K562 (cell line): ENCODE results near the gene COPE. TPM values are rescaled to one million over a fixed set of nuclear protein-coding genes. Genes with fewer than 3 reads are reported as not detected.

Experiments
- ATAC-seq: fragments of 200-7000 bp; cut with Tn5 transposase; 3 replicates; pipeline ENCODE4 v1.9.1; 2020; ENCODE audit warnings: moderate library complexity
- BruUV-seq: library from RNA; stranded (reverse); fragments of 400-500 nt; replicated peaks from 2 replicates; lab custom pipeline; 2021; lab: Mats Ljungman, UMichigan
- CTCF ChIA-PET: fragments of 300-600 bp; formaldehyde crosslinking; extraction: SDS; loops from one replicate; lab custom pipeline; 2021; ENCODE audit warnings: low intra/inter-chr PET ratio; lab: Yijun Ruan, JAX
- POLR2A ChIA-PET: fragments of 300-600, 350-650 bp; sonication (Branson Sonifier 250); formaldehyde crosslinking; extraction: SDS; loops from one replicate; lab custom pipeline; 2021; ENCODE audit warnings: antibody characterized with exemption, inconsistent platforms; lab: Yijun Ruan, JAX
- DNase-seq, 4 experiments: peaks; one replicate each; pipeline versions ENCODE4 v3.0.0 to v3.0.0-alpha.2; 2011 to 2018; ENCODE audit warnings: low spot score in 3 of 4, mixed read lengths in 3 of 4; ENCODE audit errors: extremely low read depth in 1 of 4
- FAIRE-seq: peaks from 2 replicates; lab custom pipeline; 2011; peaks lifted over from hg19 to GRCh38; lab: Jason Lieb, UNC
- H2AFZ ChIP-seq: 2 replicates; pipeline ENCODE4 v1.6.0; 2011; ENCODE audit warnings: low read depth, low read length, control low read depth, inconsistent platforms
- H3K27ac ChIP-seq: fragments of 200-600 bp; 3 replicates; pipeline ENCODE4 v1.8.0; 2011; ENCODE audit warnings: low read depth, mild to moderate bottlenecking, control low read depth, inconsistent platforms, low read length, moderate library complexity, mixed read lengths; ENCODE audit errors: extremely low read depth
- H3K27me3 ChIP-seq, 2 experiments: fragments of 300-600 bp in 1 of 2; 2 replicates in 1 of 2; 3 replicates in 1 of 2; pipeline versions ENCODE4 v1.6.0 to v1.8.0; 2011; ENCODE audit warnings: inconsistent platforms in 2 of 2, low read length in 2 of 2, mild to moderate bottlenecking in 1 of 2, mixed read lengths in 1 of 2, moderate library complexity in 1 of 2; ENCODE audit not compliant: control insufficient read depth in 2 of 2, insufficient read depth in 2 of 2
- H3K36me3 ChIP-seq: fragments of 300-600 bp; 3 replicates; pipeline ENCODE4 v1.8.0; 2011; ENCODE audit warnings: mild to moderate bottlenecking, low read length, inconsistent platforms; ENCODE audit not compliant: control insufficient read depth, insufficient read depth
- H3K4me1 ChIP-seq, 2 experiments: fragments of 200-600 bp in 1 of 2; replicated peaks in 1 of 2; 2 replicates in 1 of 2; 3 replicates in 1 of 2; pipeline versions ENCODE4 v1.5.1 to v1.8.0; 2011; ENCODE audit warnings: inconsistent platforms in 2 of 2, low read length in 2 of 2, mild to moderate bottlenecking in 1 of 2, mixed read lengths in 1 of 2, moderate library complexity in 1 of 2; ENCODE audit not compliant: control insufficient read depth in 2 of 2, insufficient read depth in 2 of 2
- H3K4me2 ChIP-seq: 2 replicates; pipeline ENCODE4 v1.6.1; 2011; ENCODE audit warnings: low read length, control low read depth, inconsistent platforms, mixed read lengths; ENCODE audit not compliant: insufficient read depth
- H3K4me3 ChIP-seq: fragments of 200-600 bp; sonication (generic), shearing (Covaris generic); 2 replicates; pipeline ENCODE4 v1.5.1; 2016; ENCODE audit warnings: control low read depth, inconsistent platforms
- H3K79me2 ChIP-seq: fragments of 200-600 bp; 3 replicates; pipeline ENCODE4 v1.8.0; 2011; ENCODE audit warnings: low read length, inconsistent platforms; ENCODE audit not compliant: control insufficient read depth, insufficient read depth
- H3K9ac ChIP-seq, 2 experiments: 2 replicates each; pipeline versions ENCODE4 v1.6.0 to v1.6.1; 2011; ENCODE audit warnings: low read depth in 2 of 2, low read length in 2 of 2, control low read depth in 1 of 2, inconsistent platforms in 1 of 2, mild to moderate bottlenecking in 1 of 2, mixed read lengths in 1 of 2; ENCODE audit not compliant: insufficient read depth in 1 of 2
- H3K9me1 ChIP-seq: one replicate; pipeline ENCODE4 v1.6.0; 2011; ENCODE audit warnings: inconsistent platforms, mild to moderate bottlenecking, low read length, moderate library complexity; ENCODE audit not compliant: control insufficient read depth, insufficient read depth
- H3K9me3 ChIP-seq: replicated peaks from 2 replicates; pipeline ENCODE4 v1.5.1; 2011; ENCODE audit warnings: low read depth, low read length, inconsistent platforms; ENCODE audit not compliant: control insufficient read depth, insufficient read depth
- H4K20me1 ChIP-seq: replicated peaks from 2 replicates; pipeline ENCODE4 v1.6.1; 2011; ENCODE audit warnings: low read length, inconsistent platforms, mixed read lengths; ENCODE audit not compliant: control insufficient read depth, insufficient read depth
- CBX1 ChIP-seq: sonication (generic); IDR thresholded peaks from 2 replicates; pipeline ENCODE4 v1.6.1; 2016; ENCODE audit warnings: antibody characterized with exemption, low read depth, mild to moderate bottlenecking
- CBX2 ChIP-seq: fragments of 200-600 bp; sonication (generic); IDR thresholded peaks from one replicate; pipeline ENCODE4 v1.6.1; 2012; ENCODE audit warnings: mild to moderate bottlenecking, low read length, inconsistent platforms; ENCODE audit not compliant: insufficient read depth, poor library complexity, severe bottlenecking
- CCNT2 ChIP-seq: IDR thresholded peaks from 2 replicates; pipeline ENCODE4 v1.6.1; 2011; ENCODE audit warnings: borderline replicate concordance, low read depth, mild to moderate bottlenecking, moderate library complexity, mixed read lengths, low read length; ENCODE audit not compliant: insufficient read length; ENCODE audit errors: extremely low read depth
- DMBX1 ChIP-seq: fragments of 250-450 bp; sonication (Bioruptor Pico); IDR thresholded peaks from 2 replicates; pipeline ENCODE4 v1.8.0; 2022; ENCODE audit warnings: inconsistent platforms, mild to moderate bottlenecking, moderate library complexity, borderline replicate concordance
- HOXB6 ChIP-seq: fragments of 250-450 bp; sonication (Bioruptor Pico); IDR thresholded peaks from 2 replicates; pipeline ENCODE4 v1.5.1; 2022; ENCODE audit warnings: mild to moderate bottlenecking, borderline replicate concordance
- POLR2A ChIP-seq: fragments of 450-650 bp; conservative IDR thresholded peaks from 2 replicates; pipeline ENCODE4 v1.6.1; 2016
- POLR2G ChIP-seq: fragments of 200-400 bp; formaldehyde crosslinking; IDR thresholded peaks from 2 replicates; pipeline ENCODE4 v1.6.1; 2017; ENCODE audit warnings: low read depth, mild to moderate bottlenecking, antibody characterized with exemption, low read length, moderate library complexity
- SLC30A9 ChIP-seq: fragments of 250-450 bp; sonication (Bioruptor Pico); IDR thresholded peaks from 2 replicates; pipeline ENCODE4 v1.8.0; 2022; ENCODE audit warnings: mild to moderate bottlenecking, moderate library complexity
- SMARCB1 ChIP-seq: IDR thresholded peaks from 2 replicates; pipeline ENCODE4 v1.6.1; 2011; ENCODE audit warnings: improper control_type of control experiment, low read depth; ENCODE audit not compliant: insufficient read length
- SMC3 ChIP-seq: conservative IDR thresholded peaks from 2 replicates; pipeline ENCODE4 v1.6.1; 2011; ENCODE audit warnings: low read depth, low read length, improper control_type of control experiment; ENCODE audit not compliant: insufficient read depth
- SP1 ChIP-seq: sonication (generic); formaldehyde crosslinking; IDR thresholded peaks from 2 replicates; pipeline ENCODE4 v1.8.1; 2022; ENCODE audit warnings: mild to moderate bottlenecking, missing genetic modification reagents
- SRSF9 ChIP-seq: fragments of 200-400 bp; formaldehyde crosslinking; IDR thresholded peaks from 2 replicates; pipeline ENCODE4 v1.6.1; 2017; ENCODE audit warnings: low read depth, low read length, borderline replicate concordance
- STAT5A ChIP-seq: IDR thresholded peaks from 2 replicates; pipeline ENCODE4 v1.6.1; 2012; ENCODE audit warnings: low read length, inconsistent platforms, borderline replicate concordance
- ZNF121 ChIP-seq: sonication (generic); formaldehyde crosslinking; conservative IDR thresholded peaks from 2 replicates; pipeline ENCODE4 v1.8.0; 2022; ENCODE audit warnings: missing genetic modification reagents
- WGBS: fragments of 100-300 bp; shearing (Covaris generic); methylation state at CpG from one replicate; pipeline ENCODE4 v1.1.6; 2016; ENCODE audit warnings: low coverage, mixed read lengths; ENCODE audit not compliant: insufficient coverage; ENCODE audit errors: missing lambda C conversion rate; 5-methylcytosine and 5-hydroxymethylcytosine counted together
- in situ Hi-C: fragments of 300-500 bp; cut with MboI; formaldehyde crosslinking; loops from 4 replicates; pipeline ENCODE4 v1.15.0; 2018; ENCODE audit warnings: inconsistent platforms, mixed read lengths
- intact Hi-C: fragments of 100-400 bp; cut with micrococcal nuclease; formaldehyde crosslinking; loops from 2 replicates; pipeline ENCODE4 v1.14.2; 2022
- polyA plus RNA-seq, 8 experiments: library from polyadenylated mRNA; depleted of rRNA in 4 of 8; stranded (reverse) in 5 of 8; unstranded in 3 of 8; fragments of >200 nt; fragmentation: Nextera tagmentation in 2 of 8; fragmentation: Illumina TruSeq in 1 of 8; extraction: Ambion mirVana in 2 of 8; extraction: Trizol in 1 of 8; gene quantifications; 2 replicates each; pipeline versions ENCODE4 v1.2.1 to v1.2.3, GENCODE V29; 2011 to 2014; ENCODE audit warnings: inconsistent platforms in 1 of 8, missing spikeins in 1 of 8
- total RNA-seq, 7 experiments: library from RNA; depleted of rRNA in 6 of 7; stranded (reverse); fragments of >200 nt in 6 of 7; fragmentation: Illumina TruSeq in 2 of 7; extraction: Trizol in 2 of 7; gene quantifications; 2 replicates each; pipeline versions ENCODE4 v1.2.1 to v1.2.3, GENCODE V29; 2011 to 2021; ENCODE audit warnings: low replicate concordance in 1 of 7
- TF ChIP-seq, protein P1 (sequence below): fragments of 250-450 bp; sonication (Bioruptor Pico); IDR thresholded peaks from 2 replicates; pipeline ENCODE4 v1.5.0; 2021

COPE gene
- total and polyA plus RNA-seq, 9 of the 15 experiments (the other 6 are each of a cell fraction or from before 2014, with no cell fraction given): 5.8 to 273 (median 147) TPM

- 91% methylated on average over 22 of the region's 27 CpGs for WGBS
- CTCF ChIA-PET: no interaction called here
Observed at GRCh38 chr19:18850471-18851375, 68.5 kb downstream of the COPE start.

GRCh38 chr19:18849838-18850400, 69.3 kb downstream of the COPE start:
- H4K20me1 ChIP-seq: peaks cover 37% of the 10 kb centered on the region
- H3K4me1 ChIP-seq: peaks cover 2 to 39% of the 10 kb centered on the region in 2 experiments; a peak in 3 of 5 replicates
- no TSS peak for BruUV-seq
- H2AFZ ChIP-seq: no peak overlapping the region
- in situ Hi-C loops: no loop called here
- no peak overlapping the region for H3K27ac ChIP-seq
- H3K9ac ChIP-seq: peak overlapping the region in 1 of 2 experiments; percentile 59; a peak in 1 of 4 replicates
- TF ChIP-seq ZNF121 (CRISPR knock-in tag) (no peak), SRSF9 (no peak), POLR2A (no peak), SMARCB1 (no peak), DMBX1 (CRISPR knock-in tag) (no peak), SMC3 (no peak), SP1 (CRISPR knock-in tag) (no peak), SLC30A9 (CRISPR knock-in tag) (no peak), CBX2 (no peak), HOXB6 (CRISPR knock-in tag) (no peak), CBX1 (no peak), STAT5A (no peak)
- TF ChIP-seq, protein P1, sequence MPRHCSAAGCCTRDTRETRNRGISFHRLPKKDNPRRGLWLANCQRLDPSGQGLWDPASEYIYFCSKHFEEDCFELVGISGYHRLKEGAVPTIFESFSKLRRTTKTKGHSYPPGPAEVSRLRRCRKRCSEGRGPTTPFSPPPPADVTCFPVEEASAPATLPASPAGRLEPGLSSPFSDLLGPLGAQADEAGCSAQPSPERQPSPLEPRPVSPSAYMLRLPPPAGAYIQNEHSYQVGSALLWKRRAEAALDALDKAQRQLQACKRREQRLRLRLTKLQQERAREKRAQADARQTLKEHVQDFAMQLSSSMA (CRISPR knock-in tag): no peak
- H3K9me3 ChIP-seq: no peaks in the 10 kb centered on the region
- 90% methylated on average over 15 of the region's 16 CpGs for WGBS
- DNase-seq (no peak), ATAC-seq (no peak), FAIRE-seq (no peak)
- no peaks in the 10 kb centered on the region; a peak in 1 of 5 replicates for H3K27me3 ChIP-seq
- no peak overlapping the region for H3K4me3 ChIP-seq
- peaks cover 49% of the 10 kb centered on the region for H3K79me2 ChIP-seq
- H3K36me3 ChIP-seq: peaks cover 97% of the 10 kb centered on the region
- POLR2A ChIA-PET: interaction anchor here (0.8 to 1.9 kb wide), 4 partner anchors 9 to 391 kb away, joined by 3 to 11 read pairs (median 4); no protein-coding TSS in a partner anchor
- CTCF ChIA-PET: no interaction called here
- intact Hi-C loops: loop anchor here (10.0 kb wide), 1 partner anchor 255 kb away; no protein-coding TSS in a partner anchor
- H3K4me2 ChIP-seq: no peak overlapping the region
- peaks cover 12% of the 10 kb centered on the region for H3K9me1 ChIP-seq

More at GRCh38 chr19:18850471-18851375, 68.5 kb downstream of the COPE start:
- no peak for FAIRE-seq
- Histone ChIP-seq H3K27me3 (no peaks in the 10 kb centered on the region; a peak in 1 of 5 replicates), H2AFZ (no peak overlapping the region), H3K9ac (no peak overlapping the region), H3K27ac (no peak overlapping the region), H3K79me2 (peaks cover 41% of the 10 kb centered on the region), H3K4me3 (no peak overlapping the region), H3K9me1 (peaks cover 5% of the 10 kb centered on the region), H4K20me1 (peaks cover 28% of the 10 kb centered on the region), H3K4me2 (no peak overlapping the region), H3K9me3 (no peaks in the 10 kb centered on the region), H3K4me1 (peaks cover 2 to 39% of the 10 kb centered on the region in 2 experiments; a peak in 3 of 5 replicates), H3K36me3 (peaks cover 97% of the 10 kb centered on the region)
- POLR2A ChIA-PET: interaction anchor here (1.5 to 1.9 kb wide), 2 partner anchors 10 to 13 kb away, joined by 4 to 11 read pairs; no protein-coding TSS in a partner anchor
- TF ChIP-seq CCNT2: no peak
- TF ChIP-seq POLR2G: peak; percentile 45; the same call in 1 of the 2 replicates
- ATAC-seq: no peak
- intact Hi-C loops (no loop called here), in situ Hi-C loops (no loop called here)
- DNase-seq: no peak
- BruUV-seq: no TSS peak
